ENCODE data around the gene ITLN2. TPM values are rescaled to one million over a fixed set of nuclear protein-coding genes. Genes with fewer than 3 reads are reported as not detected.
"Not testable (repeated sequence)": the region's sequence is repeated elsewhere in the genome, so short reads cannot be mapped to it uniquely, and the experiment has no call there.

Gene ITLN2
- total RNA-seq, 1 donor from 2014 or later: not detected

GRCh38 chr1:160956966-160957365, 2.4 kb upstream of the ITLN2 start:
- intact Hi-C loops (cut with micrococcal nuclease): no loop called here

- intact Hi-C loops (cut with micrococcal nuclease): no loop called here
Measured at GRCh38 chr1:160953030-160953429, 1.6 kb downstream of the ITLN2 start.

DNA sequence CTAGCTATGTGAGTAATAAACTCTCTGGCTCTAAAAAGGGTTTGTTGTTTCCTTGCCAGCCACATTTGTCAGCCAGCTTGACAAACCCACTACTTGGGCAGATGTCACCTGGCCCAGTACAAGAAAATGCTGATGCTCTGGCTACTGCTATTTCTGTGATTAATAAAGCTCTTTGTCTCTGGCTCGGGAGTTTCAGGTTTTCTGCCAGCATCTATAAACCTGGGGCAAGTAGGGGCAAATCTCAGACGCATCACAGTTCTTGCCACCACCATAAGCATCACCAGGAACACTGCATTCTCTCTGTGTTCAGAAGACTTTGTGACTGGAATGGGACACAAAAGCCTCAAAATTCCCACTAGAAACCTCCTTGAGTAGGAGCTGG, 2.5 kb downstream of the ITLN2 start:
- intact Hi-C loops (cut with micrococcal nuclease): no loop called here

- intact Hi-C loops (cut with micrococcal nuclease): loop anchor here (1.0 to 2.0 kb wide), 8 partner anchors 67 to 276 kb away; partner anchors contain the start of gene ITLN1
Measured at GRCh38 chr1:160951443-160952128, 3.0 kb downstream of the ITLN2 start.

DNA sequence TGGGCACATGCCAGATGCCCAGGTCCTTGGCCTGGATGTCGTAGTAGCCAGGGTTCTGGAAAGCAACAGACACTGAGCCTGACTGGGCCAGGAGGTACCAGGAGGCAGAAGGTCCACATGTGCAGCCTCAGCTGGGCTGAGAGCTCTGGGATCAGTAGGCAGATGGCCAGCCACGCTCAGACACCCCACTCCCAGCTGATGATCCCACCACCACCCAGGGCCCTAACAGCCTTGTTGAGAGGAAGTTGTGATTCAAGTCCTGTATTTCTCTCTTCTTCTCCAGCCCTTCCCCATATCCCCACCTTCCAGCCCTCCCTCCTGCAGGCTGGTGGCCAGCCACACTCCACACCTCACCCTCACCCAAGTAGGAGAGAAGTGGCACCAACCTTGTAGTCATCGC, 4.0 kb downstream of the ITLN2 start:
- intact Hi-C loops (cut with micrococcal nuclease): loop anchor here (1.0 to 2.0 kb wide), 8 partner anchors 66 to 275 kb away; partner anchors contain the start of gene ITLN1

DNA sequence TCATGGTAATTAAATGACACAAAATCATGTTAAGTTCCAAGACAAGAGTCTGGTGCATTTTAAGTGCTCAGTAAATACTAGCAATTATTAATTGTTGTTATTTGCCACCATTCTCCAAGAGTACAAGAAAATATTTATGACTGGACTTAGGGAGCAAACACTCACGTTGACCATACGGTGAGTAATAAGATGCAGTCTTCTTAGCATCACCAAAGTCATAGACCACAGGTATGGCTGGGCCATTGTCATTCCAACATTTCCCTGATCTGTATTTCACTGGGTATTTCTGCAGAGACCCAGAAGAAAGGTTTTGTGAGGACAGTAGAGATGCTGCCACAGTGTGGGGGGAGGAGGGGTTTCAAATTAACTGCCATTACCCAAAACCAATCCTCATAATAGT, 4.7 kb downstream of the ITLN2 start:
- intact Hi-C loops (cut with micrococcal nuclease): loop anchor here (2.0 kb wide), 3 partner anchors 65 to 181 kb away; partner anchors contain the start of gene ITLN1

DNA sequence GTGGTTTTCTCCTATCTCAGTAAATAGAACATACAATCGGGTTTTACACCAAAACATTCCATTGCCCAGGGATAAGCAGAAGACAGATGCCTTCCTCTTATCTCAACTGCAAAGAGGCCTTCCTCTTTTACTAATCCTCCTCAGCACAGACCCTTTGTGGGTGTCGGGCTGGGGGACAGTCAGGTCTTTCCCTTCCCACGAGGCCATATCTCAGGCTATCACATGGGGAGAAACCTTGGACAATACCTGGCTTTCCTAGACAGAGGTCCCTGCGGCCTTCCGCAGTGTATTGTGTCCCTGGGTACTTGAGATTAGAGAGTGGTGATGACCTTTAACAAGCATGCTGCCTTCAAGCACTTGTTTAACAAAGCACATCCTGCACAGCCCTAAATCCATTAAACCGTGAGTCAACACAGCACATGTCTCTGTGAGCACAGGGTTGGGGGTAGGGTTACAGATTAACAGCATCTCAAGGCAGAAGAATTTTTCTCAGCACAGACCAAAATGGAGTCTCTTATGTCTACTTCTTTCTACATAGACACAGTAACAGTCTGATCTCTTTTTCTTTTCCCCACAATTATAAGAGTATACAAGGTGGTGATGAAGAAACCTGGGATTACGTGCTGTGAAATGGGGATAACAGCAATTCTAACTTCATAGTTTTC, 5.3 kb downstream of the ITLN2 start:
- intact Hi-C loops (cut with micrococcal nuclease): not testable (repeated sequence)

DNA sequence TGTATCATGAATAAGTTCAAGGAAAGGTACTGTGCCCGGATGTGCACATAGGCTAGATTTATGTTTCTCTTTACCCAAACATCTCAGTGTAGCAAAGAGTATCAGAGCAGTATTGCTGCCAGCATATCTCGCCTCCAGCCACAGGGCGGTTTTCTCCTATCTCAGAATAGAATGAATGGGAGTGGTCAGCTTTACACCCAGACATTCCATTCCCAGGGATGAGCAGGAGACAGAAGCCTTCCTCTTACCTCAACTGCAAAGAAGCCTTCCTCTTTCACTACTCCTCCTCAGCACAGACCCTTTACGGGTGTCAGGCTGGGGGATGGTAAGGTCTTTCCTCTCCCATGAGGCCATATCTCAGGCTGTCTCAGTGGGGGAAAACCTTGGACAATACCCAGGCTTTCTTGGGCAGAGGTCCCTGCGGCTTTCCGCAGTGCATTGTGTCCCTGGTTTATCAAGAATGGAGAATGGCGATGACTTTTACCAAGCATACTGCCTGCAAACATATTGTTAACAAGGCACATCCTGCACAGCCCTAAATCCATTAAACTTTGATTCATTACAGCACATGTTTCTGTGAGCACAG, 7.3 kb downstream of the ITLN2 start:
- intact Hi-C loops (cut with micrococcal nuclease): not testable (repeated sequence)

GRCh38 chr1:160945881-160946280, 8.7 kb downstream of the ITLN2 start:
- intact Hi-C loops (cut with micrococcal nuclease): not testable (repeated sequence)

DNA sequence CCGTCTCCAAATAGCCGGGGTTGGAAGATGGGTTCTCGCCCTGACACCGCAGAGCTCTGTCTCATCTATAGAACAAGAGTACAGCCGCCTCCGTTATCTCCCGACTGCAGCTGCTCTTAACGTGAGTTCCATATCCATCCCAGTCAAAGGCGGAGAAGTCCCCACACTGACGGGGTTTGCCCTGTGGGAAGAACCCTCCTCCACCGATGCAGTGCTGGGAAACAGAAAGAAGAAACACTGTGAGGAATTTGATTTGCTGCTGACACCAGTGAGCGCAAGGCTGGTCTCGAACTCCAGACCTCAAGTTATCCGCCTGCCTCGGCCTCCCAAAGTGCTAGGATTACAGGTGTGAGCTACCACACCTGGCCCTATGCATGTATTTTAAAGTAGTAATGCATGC, 9.5 kb downstream of the ITLN2 start:
- intact Hi-C loops (cut with micrococcal nuclease): no loop called here

DNA sequence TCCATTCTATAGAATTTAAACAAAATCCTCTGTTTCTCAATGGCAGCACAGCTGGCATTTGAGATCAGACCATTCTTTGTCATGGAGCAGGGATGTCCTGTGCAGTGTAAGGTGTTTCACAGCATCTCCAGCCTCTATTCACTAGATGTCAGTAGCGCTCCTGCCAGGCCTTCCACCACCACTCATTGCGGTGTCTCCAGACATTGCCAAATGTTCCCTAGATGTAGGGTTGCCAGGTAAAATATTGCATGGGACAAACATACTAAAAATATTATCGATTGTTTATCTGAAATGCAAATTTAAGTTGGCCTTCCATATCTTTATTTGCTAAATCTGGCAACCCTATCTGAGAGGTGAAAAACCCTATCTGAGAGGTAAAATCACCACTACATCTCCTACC, 11.7 kb downstream of the ITLN2 start:
- intact Hi-C loops (cut with micrococcal nuclease): no loop called here

DNA sequence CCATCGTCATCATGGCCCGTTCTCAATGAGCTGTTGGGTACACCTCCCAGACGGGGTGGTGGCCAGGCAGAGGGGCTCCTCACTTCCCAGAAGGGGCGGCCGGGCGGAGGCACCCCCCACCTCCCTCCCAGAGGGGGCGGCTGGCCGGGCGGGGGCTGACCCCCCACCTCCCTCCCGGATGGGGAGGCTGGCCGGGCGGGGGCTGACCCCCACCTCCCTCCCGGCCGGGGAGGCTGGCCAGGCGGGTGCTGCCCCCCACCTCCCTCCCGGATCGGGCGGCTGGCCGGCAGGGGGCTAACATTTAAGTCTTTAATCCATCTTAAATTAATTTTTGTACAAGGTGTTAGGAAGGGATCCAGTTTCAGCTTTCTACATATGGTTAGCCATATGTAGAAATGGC, 17.9 kb downstream of the ITLN2 start:
- intact Hi-C loops (cut with micrococcal nuclease): not testable (repeated sequence)

DNA sequence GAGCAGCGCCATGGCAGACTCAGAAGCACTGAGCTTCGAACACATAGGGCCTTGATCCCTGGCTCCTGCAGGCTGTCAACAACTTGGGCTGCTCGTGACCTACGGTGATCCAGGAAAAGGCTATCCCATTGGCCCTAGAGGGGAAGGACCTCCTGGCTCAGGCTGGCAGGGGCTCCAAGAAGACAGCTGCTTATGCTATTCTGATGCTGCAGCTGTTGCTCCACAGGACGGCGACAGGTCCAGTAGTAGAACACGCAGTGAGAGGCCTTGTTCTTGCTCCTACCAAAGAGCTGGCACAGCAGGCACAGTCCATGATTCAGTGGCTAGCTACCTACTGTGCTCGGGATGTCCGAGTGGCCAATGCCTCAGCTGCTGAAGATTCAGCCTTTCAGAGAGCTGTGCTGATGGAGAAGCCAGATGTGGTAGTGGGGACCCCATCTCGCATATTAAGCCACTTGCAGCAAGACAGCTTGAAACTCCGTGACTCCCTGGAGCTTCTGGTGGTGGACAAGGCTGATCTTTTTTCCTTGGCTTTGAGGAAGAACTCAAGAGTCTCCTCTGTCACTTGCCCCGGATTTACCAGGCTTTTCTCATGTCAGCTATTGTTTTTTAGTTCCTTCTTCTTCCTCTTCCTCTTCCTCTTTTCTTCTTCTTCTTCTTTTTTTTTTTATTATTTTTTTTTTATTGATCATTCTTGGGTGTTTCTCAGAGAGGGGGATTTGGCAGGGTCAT, 18.9 kb downstream of the ITLN2 start:
- intact Hi-C loops (cut with micrococcal nuclease): no loop called here

GRCh38 chr1:160933305-160933704, 21.3 kb downstream of the ITLN2 start:
- intact Hi-C loops (cut with micrococcal nuclease): not testable (repeated sequence)

DNA sequence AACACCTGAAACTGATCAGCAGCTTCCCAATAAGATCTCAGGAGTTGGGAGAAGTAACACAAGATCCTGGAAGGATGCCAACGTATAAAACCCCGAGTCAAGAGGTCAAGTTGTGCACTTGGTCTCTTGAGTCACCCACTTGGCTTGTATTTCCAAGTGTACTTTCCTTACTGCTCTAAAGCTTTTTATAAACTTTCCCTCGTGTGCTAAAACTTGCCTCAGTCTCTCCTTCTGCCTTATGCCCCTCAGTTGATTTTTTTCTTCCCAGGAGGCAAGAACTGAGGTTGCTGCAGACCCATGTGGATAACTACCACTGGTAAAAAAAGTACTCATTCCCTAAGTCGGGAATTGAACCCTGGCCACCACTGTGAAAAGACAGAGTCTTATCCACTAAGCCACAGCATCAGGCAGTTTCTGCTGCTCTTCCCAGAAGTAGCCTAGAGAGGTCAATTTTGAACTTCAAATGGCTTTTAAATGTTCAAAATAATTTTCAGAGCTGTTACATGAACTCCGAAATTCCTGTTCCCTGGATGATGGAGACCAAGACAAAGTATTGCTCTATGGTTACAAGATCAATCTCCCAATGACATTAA, 28.9 kb downstream of the ITLN2 start:
- intact Hi-C loops (cut with micrococcal nuclease): no loop called here

GRCh38 chr1:160924791-160925651, 29.6 kb downstream of the ITLN2 start:
- intact Hi-C loops (cut with micrococcal nuclease): no loop called here

GRCh38 chr1:160916666-160917065, 37.9 kb downstream of the ITLN2 start:
- intact Hi-C loops (cut with micrococcal nuclease): no loop called here

- intact Hi-C loops (cut with micrococcal nuclease): not testable (repeated sequence)
Measured at GRCh38 chr1:160913229-160913628, 41.4 kb downstream of the ITLN2 start.

- intact Hi-C loops (cut with micrococcal nuclease): no loop called here
Measured at GRCh38 chr1:160911925-160912324, 42.7 kb downstream of the ITLN2 start.

- intact Hi-C loops (cut with micrococcal nuclease): no loop called here
Measured at GRCh38 chr1:160911441-160911840, 43.2 kb downstream of the ITLN2 start.
